CD4-positive, alpha-beta T cell treated with Interleukin-4 for 4 hours (primary cell): Measurements from ENCODE around the gene ZC3H15.
A peak's percentile ranks its signal among the peaks of the same experiment; 100 is the strongest.
"Not testable (repeated sequence)": the region's sequence is repeated elsewhere in the genome, so short reads cannot be mapped to it uniquely, and the experiment has no call there.

Source experiments
- DNase-seq: peaks from one replicate; pipeline ENCODE4 v3.0.0-alpha.2; 2020

The ZC3H15 gene

DNA sequence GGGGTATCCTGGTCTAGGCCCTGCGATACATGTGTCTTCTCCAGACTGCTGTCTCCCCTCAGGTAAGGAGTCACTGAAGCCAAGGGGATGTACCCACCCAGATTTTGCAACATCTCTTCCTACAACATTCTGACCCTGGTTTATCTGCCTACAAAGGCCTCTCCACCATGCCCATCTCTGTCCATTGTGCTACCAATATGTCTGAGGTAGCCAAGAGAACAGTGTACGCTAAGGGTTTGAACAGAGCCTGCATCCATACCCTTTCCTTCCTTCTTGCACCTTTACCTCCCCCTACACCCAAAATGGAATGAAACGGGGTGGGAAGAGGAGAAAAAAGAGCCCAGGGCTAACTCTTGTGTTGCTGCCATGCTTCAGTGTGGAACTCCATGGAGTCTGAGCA lies 11.9 kb downstream of the ZC3H15 start:
- DNase-seq = no peak

DNA sequence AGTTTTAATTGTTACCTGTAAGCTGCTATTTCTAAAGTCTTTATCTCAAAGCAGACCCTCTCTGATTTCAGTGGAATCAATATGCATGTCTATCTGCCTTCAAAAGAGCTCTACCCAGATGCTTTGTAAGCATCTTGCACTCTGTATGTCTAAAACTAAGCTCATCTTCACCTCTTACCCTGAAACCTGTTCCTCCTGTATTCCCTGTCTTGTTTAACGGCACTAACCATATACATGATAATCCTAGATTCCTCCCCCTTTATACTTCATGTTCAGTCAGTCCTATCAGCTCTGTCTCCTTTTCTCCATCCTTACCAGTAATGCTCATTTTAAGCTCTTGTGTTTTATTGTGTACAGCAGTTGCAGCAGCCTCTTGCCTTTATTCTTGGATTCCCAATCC lies 12.8 kb downstream of the ZC3H15 start:
- DNase-seq = no peak

DNA sequence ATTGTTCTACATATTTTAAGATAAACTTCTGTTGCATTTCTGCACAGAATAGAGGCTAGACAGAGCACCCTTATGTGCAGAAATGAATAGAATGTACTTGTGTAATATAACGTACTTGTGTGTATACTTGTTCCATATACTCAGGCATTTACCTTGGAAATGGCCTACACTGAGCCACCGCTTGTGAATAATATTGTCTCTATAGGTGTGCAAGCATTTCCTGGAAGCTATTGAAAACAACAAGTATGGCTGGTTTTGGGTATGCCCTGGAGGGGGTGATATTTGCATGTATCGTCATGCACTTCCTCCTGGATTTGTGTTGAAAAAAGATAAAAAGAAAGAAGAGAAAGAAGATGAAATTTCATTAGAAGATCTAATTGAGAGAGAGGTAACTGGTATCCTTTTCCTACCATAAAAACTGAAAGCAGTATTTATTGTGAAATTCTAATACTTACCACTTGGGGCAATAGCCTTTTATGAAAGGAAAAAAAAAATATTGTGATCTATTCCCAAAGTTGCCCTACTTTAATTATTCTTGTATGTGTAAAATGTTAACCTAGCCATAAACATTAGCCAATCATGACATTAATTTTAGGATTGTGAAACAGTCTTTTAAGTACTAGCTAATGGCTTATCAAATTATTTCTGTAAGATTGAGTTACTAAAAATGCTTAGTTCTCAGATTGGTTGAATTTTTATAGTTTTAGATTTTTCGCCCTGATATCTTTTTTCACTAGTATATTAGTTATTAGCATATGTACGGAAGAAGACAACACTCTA lies 18.0 kb downstream of the ZC3H15 start:
- peak; percentile 44 for DNase-seq

DNA sequence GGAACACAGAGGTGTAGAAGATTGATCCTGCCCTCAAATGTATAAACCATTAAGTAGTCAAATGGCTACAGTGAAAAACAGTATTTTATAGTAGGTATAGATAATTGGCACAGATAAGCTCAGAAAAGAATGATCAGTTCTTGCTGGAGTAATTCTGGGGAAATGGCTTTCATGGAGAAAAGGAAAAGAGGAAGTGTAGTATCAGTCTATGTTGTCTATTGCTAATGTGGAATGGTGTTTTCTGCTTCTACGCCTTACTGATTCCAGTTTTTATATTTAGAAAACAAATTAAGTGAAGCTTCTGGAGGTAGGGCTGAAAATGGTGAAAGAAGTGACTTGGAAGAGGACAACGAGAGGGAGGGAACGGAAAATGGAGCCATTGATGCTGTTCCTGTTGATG lies 22.2 kb downstream of the ZC3H15 start:
- no peak for DNase-seq

DNA sequence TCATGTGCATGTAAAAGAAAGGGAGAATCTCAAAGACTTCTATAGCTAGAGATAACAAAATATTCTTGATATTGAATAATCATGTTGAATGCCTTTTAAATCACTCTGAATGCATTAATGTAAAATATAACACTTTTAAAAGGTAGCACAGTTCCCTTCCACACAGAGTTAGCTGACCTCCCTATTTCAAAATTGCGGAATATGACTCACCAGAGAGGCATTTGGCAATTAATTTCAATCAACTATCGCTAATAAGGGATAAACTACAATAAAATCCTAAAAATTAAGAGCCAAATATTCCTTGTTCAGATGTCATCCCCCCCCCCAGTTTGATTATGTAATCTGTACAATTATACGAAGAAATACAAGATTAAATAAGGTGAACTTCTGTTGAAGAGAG lies 29.3 kb downstream of the ZC3H15 start:
- DNase-seq = no peak

DNA sequence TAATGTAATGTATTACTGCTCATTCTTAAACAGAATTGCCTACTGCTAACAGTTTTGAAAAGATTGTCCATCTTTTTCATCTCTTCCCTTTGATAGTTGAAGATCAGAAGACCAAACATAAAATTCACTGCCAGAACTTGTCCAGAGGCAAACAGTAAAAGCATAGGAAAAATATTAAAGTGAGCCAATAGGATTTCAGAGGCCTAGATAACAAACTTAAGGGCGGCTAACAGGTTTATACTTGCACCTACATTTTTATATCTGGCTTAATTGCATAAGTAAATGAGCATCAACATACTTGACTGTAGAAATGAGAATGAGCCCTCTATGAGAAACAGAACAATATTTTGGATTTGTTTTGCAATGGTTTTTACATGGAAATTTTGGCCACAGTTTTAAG lies 30.3 kb downstream of the ZC3H15 start:
- no peak for DNase-seq

DNA sequence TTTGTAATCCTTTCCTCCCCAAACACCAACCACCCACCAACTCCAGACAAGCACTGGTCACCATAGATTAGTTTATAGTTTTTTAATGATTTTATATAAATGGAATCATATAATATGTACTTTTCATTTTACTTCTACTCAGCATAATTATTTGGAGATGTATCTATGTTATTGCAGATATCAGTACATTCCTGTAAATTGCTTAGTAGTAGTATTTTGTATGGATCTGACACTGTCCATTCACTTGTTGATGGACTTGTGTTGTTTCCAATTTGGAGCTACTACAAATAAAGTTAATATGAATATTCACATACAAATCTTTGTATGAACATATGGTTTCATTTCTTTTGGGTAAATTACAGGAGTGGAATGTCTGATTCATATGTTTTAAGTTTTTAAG lies 31.0 kb downstream of the ZC3H15 start:
- DNase-seq = no peak

DNA sequence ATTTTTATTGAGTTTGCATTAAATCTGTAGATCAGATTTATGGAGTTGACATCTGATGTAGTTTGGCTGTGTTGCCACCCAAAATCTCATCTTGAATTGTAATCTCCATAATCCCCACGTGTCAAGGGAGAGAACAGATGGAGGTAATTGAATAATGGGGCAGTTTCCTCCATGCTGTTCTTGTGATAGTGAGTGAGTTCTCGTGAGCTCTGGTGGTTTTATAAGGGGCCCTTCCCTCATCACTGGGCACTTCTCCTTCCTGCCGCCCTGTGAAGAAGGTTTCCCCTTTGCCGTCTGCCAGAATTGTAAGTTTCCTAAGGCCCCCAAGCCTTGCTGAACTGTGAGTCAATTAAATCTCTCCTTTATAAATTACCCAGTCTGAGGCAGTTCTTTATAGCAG lies 32.2 kb downstream of the ZC3H15 start:
- no peak for DNase-seq

DNA sequence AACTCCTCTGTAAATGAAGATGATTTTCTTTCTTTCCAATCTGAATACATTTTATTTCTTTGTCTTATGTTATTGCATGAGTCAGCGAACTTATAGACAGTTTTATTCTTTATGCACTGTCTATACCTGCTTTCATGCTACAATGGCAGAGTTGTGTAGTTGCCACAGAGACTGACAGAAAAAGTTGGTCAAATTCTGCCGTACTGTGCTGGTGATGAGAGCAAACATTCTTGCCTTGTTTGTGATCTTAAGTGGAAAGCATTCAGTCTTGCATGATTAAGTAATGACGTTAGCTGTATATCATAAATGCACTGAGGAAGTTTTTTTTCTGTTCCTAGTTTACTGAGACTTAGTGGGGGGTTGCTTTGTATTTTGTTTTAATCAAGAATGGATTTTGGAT lies 32.9 kb downstream of the ZC3H15 start:
- no peak for DNase-seq

DNA sequence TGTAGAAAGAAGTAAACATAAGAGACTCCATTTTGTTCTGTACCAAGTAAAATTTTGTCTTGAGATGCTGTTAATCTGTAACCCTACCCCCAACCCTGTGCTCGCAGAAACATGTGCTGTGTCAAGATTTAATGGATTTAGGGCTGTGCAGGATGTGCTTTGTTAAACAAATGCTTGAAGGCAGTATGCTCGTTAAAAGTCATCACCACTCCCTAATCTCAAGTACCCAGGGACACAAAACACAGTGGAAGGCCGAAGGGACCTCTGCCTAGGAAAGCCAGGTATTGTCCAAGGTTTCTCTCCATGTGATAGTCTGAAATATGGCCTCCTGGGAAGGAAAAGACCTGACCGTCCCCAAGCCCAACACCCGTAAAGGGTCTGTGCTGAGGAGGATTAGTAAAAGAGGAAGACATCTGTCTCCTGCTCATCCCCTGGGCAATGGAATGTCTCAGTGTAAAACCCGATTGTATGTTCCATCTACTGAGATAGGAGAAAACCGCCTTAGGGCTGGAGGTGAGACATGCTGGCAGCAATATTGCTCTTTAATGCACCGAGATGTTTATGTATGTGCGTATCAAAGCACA lies 35.6 kb downstream of the ZC3H15 start:
- DNase-seq = not testable (repeated sequence)

DNA sequence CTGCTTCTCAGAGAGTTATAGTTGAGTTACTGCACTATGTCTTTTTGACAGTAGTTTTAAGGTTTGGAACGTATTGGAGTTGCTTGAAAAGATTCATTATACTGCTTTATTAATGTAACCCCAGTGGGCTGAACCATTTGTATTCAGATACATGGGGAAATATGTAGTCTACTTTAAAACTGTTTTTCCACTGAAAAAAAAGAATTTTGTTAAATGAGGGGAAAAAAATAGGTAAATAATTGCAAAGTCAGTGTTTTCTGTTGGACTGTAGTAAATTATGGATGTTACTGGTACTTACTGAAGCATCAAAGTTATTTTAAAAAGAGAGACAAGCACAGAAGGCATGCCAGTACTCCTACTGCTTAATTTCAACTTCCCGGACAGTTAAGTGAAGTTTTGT lies 36.4 kb downstream of the ZC3H15 start:
- DNase-seq = no peak

DNA sequence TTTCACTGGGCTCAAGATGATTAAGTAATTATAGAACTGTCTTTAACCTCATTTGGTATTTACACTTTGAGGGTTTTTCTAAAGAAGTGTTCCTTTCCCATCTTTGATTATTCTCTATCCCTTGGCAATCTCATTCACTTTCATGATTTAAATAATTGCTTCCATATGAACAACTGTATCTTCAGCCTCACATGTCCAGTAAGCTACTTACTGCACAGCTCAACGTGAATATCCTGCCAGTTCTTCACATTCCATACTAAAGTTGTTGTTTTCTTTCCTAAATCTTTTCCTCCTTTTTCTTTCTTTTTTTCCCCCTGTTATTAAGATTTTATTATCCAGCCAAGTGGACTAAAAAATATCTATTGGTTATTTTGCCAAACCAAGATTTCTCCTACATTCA lies 37.7 kb downstream of the ZC3H15 start:
- no peak for DNase-seq

DNA sequence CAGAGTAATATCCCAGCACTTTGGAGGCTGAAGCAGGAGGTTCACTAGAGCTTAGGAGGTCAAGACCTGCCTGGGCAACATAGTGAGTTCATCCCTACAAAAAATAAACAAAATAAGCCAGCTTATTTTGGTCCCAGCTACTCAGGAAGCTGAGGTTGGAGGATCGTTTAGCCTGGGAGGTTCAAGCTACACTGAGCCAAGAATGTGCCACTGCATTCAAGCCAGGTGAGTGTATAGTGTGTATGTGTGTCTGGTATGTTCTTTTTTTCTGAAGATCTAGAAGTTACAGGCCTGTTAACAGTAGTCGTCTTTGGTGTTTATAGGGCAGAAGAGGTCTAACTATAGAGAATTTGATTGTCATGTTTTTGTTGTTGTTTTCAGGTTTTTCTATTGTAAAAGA lies 40.2 kb downstream of the ZC3H15 start:
- no peak for DNase-seq

DNA sequence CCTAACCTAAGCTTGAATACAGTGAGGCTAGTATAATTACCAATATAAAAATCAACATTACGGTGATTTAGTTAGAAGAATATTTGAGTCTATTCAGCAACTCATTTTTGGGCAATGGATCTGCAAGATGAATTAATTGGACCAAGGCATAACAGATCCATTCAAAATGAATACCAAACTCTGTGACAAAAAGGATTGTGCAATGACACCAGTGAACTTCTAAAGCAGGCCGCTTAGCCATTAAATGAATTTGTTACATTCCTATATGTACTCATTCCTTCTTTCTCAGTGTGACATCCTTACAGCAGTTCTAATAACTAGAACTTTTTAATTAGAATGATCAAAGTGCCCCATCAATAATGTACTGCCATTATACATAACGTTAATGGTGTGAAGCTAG lies 44.3 kb downstream of the ZC3H15 start:
- no peak for DNase-seq

DNA sequence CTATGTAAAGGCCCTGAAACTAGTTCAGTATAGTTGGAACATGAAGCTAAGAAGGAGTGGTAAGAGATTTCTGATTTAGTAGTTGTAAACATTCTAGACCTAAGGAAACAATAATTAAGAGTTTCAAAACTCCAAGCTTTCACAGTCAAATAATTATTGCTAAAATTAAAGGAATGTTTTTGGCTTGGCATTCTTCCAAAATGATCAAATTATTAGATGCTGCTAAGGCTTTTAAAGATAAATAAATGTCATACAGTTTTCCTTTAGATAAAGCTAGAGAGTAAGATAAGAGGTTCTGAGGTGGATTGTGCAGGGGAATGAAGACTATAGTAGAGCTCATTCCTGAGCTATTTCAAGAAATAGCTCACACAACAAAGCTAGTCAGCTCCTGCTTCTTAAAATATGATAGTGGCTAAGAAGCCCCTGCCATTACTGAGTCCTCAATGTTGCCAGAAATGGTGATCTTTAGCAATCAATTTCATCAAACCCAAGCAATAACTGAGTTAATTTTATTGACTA lies 45.3 kb downstream of the ZC3H15 start:
- no peak for DNase-seq

DNA sequence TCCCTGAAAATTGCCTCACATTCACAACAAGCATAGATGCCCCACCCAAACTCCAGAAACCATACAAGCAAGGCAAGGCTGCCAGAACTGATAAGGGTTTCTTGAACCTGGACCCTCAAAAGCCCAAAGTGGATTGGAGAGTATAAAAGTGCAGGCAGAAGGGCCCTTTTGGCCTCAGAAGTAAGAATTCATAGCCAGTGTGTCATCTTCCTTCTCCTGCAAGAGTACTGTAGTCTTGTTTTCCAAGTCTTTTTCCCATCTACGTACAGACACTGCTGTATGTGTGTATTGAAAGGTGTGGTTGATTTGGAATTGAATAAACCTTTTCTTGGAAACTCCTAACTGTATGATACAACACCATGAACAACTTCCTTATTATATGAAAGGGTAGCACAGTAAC lies 46.8 kb downstream of the ZC3H15 start:
- no peak for DNase-seq

DNA sequence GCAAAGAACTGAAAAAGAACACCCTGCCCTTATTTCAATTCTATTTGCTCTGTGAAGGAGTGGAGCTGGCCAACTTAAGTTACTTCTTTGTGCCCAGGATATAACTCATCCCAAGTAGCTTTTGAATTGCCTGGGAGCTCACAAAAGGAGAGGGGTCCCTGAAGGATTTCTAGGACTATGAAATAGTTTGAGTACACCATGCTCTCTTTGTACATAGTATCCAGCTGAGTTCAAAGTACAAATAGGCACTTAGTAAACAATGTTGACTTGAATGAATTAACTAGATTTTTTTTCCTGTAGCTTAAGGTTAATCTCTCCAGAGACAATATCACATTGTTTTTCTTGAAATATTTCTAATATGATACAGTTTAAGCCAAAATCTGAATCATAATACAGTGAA lies 47.7 kb downstream of the ZC3H15 start:
- no peak for DNase-seq

DNA sequence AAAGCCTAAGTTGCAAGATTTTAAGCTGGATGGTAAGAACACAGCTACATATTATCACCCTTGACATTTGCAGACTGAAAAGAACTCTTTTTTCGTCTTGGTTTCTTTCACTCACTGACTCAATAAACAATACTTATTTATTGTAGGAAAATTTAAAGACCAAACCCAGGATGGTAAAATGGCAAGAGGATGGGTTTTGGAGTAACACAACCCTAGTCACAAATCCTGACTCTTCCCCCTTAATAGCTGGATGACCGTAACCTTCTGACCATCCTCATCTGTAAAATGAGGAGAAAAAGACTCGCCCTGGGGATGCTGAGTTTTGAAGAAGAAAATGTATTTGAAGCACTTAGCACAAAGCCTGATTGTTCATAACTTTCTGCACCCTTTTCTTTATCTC lies 48.3 kb downstream of the ZC3H15 start:
- DNase-seq = no peak

DNA sequence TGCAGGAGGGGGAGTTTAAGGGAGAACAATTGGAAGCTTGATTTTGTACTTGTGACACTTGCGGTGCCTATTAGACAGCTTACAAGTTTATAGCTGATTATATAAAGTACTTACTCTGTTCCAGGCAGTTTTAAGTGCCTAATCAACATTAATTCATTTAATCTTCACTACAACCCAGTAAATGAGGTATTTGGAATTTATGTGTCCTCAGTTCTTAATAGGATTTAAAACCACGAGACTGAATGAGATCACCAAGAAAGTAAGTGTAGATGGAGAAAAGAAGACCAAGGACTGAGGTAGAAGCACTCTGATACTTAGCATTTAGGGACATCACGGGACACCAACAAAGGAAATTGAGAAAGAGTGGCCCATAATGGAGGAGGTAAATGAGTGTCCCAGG lies 49.8 kb downstream of the ZC3H15 start:
- DNase-seq = no peak

DNA sequence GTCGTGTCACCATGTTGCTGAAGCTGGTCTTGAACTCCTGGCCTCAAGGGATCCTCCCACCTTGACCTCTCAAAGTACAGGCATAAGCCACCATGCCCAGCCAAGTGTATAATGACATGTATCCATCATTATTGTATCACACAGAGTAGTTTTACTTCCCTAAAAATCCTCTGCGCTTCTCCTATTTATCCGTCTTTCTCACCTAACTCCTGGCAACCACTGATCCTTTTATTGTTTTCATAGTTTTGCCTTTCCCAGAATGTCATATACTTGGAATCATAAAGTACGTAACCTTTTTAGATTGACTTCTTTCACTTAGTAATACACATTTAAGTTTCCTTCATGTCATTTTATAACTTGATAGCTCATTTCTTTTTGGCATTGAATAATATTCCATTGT lies 51.0 kb downstream of the ZC3H15 start:
- no peak for DNase-seq

DNA sequence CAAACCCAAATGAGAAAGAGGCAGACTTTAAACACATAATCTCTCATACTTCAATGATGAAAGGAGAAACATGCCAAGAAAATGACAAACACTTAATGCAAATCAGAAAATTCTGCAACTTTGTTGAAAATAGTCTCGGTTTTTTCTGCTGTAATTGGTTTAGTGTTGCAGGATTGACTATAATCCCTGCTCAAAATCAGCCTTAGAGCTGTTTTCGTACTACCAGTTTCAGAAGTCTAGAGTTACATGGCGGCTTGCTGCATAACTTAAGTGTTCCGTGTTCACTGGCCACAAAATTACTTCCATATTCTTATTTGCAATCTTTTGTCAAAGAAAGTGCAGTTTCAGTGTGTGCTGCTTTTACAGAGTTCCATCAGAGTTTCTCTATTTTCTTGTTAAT lies 54.9 kb downstream of the ZC3H15 start:
- no peak for DNase-seq

DNA sequence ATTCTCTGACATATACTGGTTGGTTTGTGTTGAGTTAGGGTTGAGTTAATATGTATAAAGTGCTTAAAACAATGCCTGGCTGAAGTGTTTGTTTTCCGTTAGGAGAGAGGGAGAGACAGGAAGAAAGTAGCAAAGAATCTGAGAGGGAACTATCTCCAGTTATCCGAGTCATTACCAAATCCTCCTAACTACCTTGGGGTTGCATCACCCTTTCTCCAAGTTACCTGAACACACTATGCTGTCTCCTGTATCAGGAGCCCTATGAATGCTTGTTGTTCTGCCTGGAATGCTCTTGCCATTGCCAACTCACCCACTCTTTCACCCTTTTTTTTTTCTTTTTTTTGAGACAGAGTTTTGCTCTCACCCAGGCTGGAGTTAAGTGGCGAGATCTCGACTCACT lies 55.9 kb downstream of the ZC3H15 start:
- DNase-seq = no peak

DNA sequence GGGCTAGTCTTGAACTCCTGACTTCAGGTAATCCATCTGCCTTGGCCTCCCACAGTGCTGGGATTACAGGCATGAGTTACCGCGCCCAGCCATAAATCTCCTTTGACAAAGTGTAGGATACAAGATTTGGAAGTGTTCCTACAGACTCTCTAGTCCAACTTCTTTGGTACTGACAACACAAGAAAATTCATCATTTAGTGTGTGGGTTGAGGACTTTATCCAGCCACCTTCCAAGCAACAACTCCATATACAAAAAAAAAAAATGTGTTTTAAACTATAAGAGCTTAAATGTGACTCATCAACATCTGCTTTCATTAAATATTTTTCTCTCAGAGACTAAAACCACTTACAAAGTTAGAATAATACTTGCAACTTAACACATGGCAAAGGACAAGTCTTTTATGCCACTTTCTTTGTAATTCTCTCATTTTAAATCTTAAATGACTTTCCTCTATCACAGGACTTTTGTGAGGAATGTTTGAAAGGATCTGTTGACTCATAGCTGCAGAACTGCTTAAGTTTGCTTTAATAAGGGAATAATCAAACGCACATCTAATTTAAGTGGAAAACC lies 57.6 kb downstream of the ZC3H15 start:
- DNase-seq = no peak

DNA sequence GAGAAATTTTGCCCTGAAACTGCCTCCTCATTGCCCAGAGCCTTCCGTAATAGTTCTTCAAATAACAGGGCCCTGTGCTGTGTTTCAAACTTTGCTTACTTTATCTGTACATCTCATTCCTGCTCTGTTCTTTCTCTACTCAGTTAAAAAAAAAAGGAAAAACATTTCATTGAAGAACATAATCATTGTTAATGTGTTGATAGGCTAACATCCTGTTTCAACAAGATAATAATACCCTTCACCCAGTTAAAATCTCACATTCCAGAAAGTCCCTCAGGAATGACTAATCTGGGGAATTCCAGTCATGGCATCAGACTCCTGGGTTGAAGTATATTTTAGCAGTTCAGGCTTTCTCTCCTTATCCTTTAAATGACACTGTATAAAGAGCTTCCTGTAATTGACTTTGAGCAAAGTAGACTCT lies 58.2 kb downstream of the ZC3H15 start:
- no peak for DNase-seq

DNA sequence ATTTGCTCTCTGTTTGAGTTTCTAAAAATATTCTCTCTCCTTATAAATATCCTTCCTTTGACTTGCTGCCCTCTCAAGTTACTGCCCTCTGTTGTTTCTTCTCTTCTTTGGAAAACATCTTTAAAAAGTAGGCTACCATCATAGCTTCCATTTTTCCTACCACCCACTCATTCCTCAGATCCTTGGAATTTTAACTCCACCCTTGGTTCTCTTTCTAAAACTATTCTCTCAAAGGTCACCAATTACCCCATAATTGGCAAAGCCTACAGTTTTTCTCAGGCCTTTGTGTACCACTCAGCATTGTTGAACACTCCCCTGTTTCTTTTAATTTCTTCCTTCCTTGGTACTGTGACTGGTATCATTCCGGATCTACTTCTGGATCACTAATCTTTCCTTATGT lies 60.8 kb downstream of the ZC3H15 start:
- no peak for DNase-seq
